Fibroblast of mammary gland (primary cell): ENCODE data around the gene VIPR1.

Source experiments
- DNase-seq: peaks from one replicate; pipeline ENCODE4 v3.0.0-alpha.2; 2010; ENCODE audit warnings: low read depth
- H3K4me3 ChIP-seq: 2 replicates; pipeline ENCODE4 v1.5.1; 2011; ENCODE audit warnings: low read depth, mild to moderate bottlenecking, low read length, moderate library complexity; ENCODE audit not compliant: control insufficient read depth
- TF ChIP-seq, protein P1 (sequence below): conservative IDR thresholded peaks from 2 replicates; pipeline ENCODE4 v1.5.1; 2011; ENCODE audit warnings: low read depth, low read length, inconsistent platforms; ENCODE audit not compliant: control insufficient read depth, insufficient read depth

The VIPR1 gene

DNA sequence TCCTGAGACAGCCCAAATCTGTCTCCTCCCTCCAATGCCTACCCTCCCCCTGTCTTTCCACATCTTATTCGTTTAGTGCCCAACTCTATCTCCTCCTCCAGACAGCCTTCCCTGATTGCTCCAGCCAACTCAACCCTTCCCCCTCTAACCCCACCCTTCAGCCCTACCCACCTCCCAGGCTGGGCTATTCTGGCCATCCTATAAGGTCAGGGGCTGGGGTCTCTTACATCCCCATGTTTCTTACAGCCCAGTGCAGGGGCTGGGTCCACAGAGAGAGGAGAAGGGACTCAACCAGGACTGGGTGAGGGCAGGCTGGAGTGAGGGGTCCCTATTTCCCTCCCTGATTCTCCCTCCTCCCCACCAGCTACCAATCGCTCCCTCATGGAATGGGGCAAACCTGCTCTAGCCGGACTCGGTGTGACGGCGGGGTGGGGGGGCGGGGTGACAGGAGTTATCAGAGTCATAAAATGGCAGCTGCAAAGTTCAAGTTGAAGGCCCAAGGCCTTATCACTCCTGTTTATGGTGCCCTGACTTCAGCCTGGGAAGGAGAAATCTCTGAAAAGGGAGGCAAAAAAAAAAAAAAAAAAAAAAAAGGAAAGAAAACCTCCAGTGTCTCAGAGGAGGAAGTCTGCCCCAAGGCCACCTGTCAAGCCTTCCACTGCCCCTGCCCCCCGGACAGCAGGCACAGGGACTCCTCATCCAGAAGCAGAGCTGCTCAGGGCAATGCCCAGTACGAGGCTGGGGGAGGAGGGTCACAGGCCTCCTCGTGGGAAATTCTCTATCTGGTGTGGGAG lies 2.1 kb downstream of the VIPR1 start:
- TF ChIP-seq, protein P1, sequence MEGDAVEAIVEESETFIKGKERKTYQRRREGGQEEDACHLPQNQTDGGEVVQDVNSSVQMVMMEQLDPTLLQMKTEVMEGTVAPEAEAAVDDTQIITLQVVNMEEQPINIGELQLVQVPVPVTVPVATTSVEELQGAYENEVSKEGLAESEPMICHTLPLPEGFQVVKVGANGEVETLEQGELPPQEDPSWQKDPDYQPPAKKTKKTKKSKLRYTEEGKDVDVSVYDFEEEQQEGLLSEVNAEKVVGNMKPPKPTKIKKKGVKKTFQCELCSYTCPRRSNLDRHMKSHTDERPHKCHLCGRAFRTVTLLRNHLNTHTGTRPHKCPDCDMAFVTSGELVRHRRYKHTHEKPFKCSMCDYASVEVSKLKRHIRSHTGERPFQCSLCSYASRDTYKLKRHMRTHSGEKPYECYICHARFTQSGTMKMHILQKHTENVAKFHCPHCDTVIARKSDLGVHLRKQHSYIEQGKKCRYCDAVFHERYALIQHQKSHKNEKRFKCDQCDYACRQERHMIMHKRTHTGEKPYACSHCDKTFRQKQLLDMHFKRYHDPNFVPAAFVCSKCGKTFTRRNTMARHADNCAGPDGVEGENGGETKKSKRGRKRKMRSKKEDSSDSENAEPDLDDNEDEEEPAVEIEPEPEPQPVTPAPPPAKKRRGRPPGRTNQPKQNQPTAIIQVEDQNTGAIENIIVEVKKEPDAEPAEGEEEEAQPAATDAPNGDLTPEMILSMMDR = no peak
- no peak for DNase-seq
- no peak overlapping the region for H3K4me3 ChIP-seq

DNA sequence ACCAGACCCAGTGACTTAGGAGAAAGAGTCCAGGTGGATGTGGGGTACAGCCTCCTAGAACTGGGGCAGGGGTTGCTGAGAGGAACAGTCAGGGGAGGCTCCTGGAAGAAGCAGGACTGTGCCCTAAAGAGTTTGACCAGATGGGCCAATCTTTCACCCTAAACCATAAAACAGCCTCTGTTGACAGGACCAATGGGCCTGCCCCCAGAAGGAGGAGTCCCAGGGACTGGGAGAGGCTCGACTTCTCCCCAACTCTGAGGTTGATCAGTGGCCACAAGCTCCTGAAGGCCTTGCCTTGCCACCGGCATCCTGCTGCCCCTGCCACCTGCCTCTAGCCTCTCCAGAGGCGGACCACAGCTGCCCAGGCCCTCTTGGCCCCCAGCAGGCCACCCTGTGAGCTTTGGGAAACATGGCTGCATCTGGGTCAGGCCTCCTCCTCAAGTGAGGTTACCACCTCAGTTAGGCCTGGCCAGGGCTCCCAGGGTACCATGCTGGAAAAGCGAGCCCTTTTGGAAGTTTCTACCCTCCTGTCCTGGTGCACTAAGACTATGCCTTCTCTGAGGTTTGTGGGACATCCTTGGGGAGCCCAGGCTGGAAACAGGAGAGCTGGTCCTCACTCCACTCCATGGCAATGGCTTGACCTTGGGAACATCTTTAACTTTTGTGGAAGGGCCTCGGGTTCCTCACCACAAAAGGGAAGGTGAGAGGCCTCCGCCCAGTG lies 2.8 kb downstream of the VIPR1 start:
- H3K4me3 ChIP-seq = no peak overlapping the region
- DNase-seq = no peak
- TF ChIP-seq, protein P1 = no peak

DNA sequence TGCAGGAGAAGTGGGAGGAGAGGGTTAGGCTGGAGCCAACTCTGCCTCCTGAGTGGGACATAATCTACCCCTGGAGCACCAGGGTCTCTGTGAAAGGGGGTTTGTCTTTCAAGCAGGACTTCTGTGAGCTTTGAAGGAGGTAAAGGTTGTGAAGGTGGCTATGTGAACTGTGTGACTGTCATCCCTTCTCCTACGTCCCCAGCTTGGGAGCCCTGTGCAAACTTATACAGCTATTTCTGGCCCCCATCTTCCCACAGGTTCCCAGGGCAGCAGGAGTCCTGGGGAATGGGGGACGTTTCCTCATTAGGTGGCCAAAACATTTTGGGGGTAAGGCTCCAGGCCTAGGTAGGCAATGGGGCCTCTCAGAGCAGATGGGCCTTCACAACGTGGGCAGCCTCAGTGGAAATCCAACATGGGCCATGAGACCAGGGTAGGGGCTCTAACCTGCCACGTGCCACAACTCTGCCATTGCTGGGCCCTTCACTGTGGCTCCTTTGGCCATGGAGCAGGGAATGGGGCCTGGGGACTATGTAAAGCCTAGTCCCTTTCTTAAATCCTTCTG lies 3.5 kb downstream of the VIPR1 start:
- TF ChIP-seq, protein P1 = no peak
- DNase-seq = no peak
- no peak overlapping the region for H3K4me3 ChIP-seq

DNA sequence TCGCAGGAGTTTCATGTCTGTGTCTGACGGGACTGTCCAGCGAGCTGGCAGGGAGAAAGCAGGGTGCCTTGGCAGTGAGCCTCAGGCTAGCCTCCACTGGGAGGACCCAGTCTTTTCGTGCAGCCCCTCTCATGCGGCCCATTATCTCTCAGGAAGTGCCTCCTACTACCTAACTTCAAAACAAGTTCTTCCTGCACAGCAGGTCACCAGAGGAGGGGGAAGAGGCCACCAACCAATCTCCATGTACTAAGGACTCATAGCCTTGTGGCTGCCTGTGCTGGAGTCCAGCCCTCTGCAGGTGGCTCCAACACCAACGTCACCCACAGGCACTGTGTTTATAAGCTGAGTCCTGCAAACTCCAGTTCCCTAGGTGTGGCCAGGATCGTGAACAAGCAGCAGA lies 4.8 kb downstream of the VIPR1 start:
- DNase-seq = no peak
- no peak overlapping the region for H3K4me3 ChIP-seq
- TF ChIP-seq, protein P1 = no peak

DNA sequence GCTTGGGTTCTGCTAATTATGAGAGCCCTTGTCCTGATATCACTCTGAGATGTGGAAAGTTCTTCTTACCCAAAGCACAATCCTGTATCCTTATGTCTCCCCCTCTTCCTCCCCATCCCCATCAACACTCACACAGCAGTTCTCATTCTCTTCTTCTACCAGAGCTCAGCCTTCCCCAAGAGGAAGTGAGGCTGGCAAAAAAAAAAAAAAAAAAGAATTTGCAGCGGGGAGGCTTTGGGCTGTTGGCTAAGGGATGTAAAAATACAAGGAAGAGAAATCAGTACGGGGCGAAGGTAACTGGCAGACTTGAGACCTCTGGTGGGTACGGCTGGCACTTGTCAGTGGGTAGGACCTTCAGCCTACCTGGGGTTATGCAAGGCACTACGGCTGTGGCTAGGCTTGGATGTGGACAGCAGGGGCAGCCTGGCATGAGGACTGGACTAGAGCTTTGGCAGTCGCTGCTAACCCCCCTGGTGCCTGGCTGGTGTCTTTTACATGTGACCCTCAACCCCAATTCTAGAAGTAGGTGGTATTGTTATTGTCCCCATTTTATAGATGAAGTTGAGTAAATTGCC lies 5.4 kb downstream of the VIPR1 start:
- no peak for DNase-seq

DNA sequence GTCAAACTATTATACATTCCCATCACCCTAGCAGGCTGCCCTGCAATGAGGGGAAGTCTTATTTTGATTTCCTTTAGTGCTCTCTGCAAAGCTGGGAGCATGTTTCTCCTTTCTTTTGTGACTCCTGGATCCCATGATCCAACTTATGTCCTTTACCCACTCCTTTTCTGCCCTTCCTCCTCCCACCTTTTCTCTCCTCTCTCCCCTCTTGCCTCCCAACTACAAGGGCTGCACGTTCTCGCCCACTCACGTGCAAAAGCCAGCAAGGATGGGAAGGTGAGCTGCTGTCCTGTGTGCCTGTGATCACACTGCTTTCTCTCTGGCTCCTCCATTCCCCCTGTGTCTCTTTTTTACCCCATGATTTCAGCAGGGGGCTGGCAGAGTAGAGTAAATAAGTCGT lies 6.1 kb downstream of the VIPR1 start:
- no peak for DNase-seq
- H3K4me3 ChIP-seq = no peak overlapping the region
- TF ChIP-seq, protein P1 = no peak

More for the DNA sequence above, 5.4 kb downstream of the VIPR1 start:
- no peak overlapping the region for H3K4me3 ChIP-seq
- TF ChIP-seq, protein P1 = no peak
